Activated CD8-positive, alpha-beta T cell treated with anti-CD3 and anti-CD28 coated beads for 36 hours (primary cell): ENCODE measurements around the gene KRT33A. TPM values are rescaled to one million over a fixed set of nuclear protein-coding genes. Genes with fewer than 3 reads are reported as not detected.
A peak's percentile ranks its signal among the peaks of the same experiment; 100 is the strongest.

Experiments
- ATAC-seq: fragments of 200-7000 bp; cut with Tn5 transposase; one replicate; pipeline ENCODE4 v1.10.0; 2021; ENCODE audit warnings: mild to moderate bottlenecking, moderate library complexity
- CTCF ChIA-PET: fragments of 350-600 bp; sonication (Branson Sonifier 250); formaldehyde crosslinking; loops from one replicate; lab custom pipeline; 2021; ENCODE audit warnings: antibody characterized with exemption; lab: Charles Lee
- POLR2A ChIA-PET: fragments of 350-600 bp; sonication (Branson Sonifier 250); formaldehyde crosslinking; loops from one replicate; lab custom pipeline; 2021; ENCODE audit warnings: antibody characterized with exemption; lab: Charles Lee
- DNase-seq: peaks from one replicate; pipeline ENCODE4 v3.0.0-alpha.2; 2020
- H3K27ac Mint-ChIP-seq: one replicate; pipeline ENCODE4 v1.8.0; 2021; ENCODE audit warnings: mild to moderate bottlenecking, mixed read lengths
- H3K27me3 Mint-ChIP-seq: one replicate; pipeline ENCODE4 v1.8.0; 2021; ENCODE audit warnings: mixed read lengths
- H3K36me3 Mint-ChIP-seq: one replicate; pipeline ENCODE4 v1.8.0; 2021; ENCODE audit warnings: low read depth, mixed read lengths
- H3K4me1 Mint-ChIP-seq: one replicate; pipeline ENCODE4 v1.8.0; 2021; ENCODE audit warnings: low read depth, mixed read lengths
- H3K4me3 Mint-ChIP-seq: one replicate; pipeline ENCODE4 v1.8.0; 2021; ENCODE audit warnings: mild to moderate bottlenecking, moderate library complexity, mixed read lengths
- H3K9me3 Mint-ChIP-seq: one replicate; pipeline ENCODE4 v1.8.0; 2021; ENCODE audit warnings: mixed read lengths
- CTCF ChIP-seq: fragments of 200-600 bp; IDR thresholded peaks from one replicate; pipeline ENCODE4 v1.8.0; 2022; ENCODE audit warnings: antibody characterized with exemption, mild to moderate bottlenecking
- intact Hi-C: fragments of 100-400 bp; cut with micrococcal nuclease; formaldehyde crosslinking; loops from one replicate; pipeline ENCODE4 v1.10.0; 2022
- total RNA-seq, 2 experiments: library from RNA; stranded (reverse); gene quantifications; one replicate each; pipeline ENCODE4 v1.2.3, GENCODE V29; 2021

The KRT33A gene
- total RNA-seq, 2 experiments from 2014 or later = not detected

DNA sequence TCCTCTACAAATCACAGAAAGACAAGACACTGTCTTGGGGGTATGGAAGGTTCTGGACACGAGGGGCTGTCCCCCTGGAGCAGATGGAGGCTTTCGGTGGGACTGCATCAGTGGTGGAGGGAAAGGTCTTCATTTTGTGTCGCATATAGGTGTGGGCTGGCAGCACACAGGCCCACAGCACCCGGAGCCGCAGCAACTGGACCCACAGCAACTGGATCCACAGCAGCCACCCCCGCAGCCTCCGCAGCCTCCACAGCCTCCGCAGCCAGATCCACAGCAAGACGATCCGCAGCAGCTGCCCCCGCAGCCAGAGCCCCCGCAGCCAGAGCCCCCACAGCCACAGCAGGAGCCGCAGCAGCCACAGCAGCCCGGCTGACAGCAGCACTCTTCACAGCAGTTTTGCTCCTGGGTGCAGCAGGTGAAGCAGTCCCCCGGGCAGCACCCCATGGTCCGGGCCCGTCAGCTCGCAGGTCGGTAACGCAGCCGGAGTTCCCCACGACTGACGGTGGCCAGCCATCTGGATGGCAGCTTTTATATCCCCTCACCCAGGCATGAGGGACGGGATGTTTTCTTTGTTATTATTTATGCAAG, 35.3 kb downstream of the KRT33A start, which contains the start of gene KRTAP17-1:
Gene KRTAP17-1, minus strand, starts transcription at position 507 of the 591 bp plus-strand sequence. Its CDS starts 60 bp downstream, at position 447.
- H3K4me1 Mint-ChIP-seq = peaks cover 10% of the 10 kb centered on the region
- no peaks in the 10 kb centered on the region for H3K27me3 Mint-ChIP-seq
- peaks cover 9% of the 10 kb centered on the region for H3K9me3 Mint-ChIP-seq
- no peak for DNase-seq
- no peaks in the 10 kb centered on the region for H3K36me3 Mint-ChIP-seq
- CTCF ChIA-PET = interaction anchor here (0.9 to 3.1 kb wide), 3 partner anchors 7 to 21 kb away, joined by 3 to 21 read pairs (median 3); no protein-coding TSS in a partner anchor
- no peak for ATAC-seq
- H3K27ac Mint-ChIP-seq = no peak within 1 kb of the TSS
- no peak within 1 kb of the TSS for H3K4me3 Mint-ChIP-seq
- intact Hi-C loops = no loop called here
- no peak for TF ChIP-seq CTCF
- POLR2A ChIA-PET = no interaction called here

DNA sequence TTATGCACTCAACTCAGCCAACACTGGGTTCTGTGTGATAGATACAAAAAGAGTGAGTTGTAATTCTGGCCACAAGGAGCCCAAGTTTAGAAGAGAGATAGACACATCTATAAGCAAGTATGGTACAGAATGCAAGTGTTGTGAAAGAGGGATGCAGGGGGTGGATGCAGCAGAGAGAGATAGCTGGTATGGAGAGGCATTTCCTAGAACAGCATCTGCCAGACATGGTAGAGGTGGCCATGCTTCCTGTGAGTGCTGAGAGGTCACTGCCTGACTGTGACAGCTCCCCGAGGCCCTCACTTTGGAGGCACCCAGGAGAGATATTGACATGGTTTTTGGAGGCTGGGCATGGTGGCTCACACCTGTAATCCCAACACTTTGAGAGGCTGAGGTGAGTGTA, 39.5 kb downstream of the KRT33A start:
- no peaks in the 10 kb centered on the region for H3K9me3 Mint-ChIP-seq
- no peaks in the 10 kb centered on the region for H3K36me3 Mint-ChIP-seq
- ChIA-PET CTCF (no interaction called here), POLR2A (no interaction called here)
- intact Hi-C loops = no loop called here
- no peak for TF ChIP-seq CTCF
- no peak overlapping the region for H3K4me3 Mint-ChIP-seq
- peaks cover 47% of the 10 kb centered on the region for H3K4me1 Mint-ChIP-seq
- no peak overlapping the region for H3K27ac Mint-ChIP-seq
- no peaks in the 10 kb centered on the region for H3K27me3 Mint-ChIP-seq
- ATAC-seq = no peak
- DNase-seq = no peak

- DNase-seq (peak; percentile 60), ATAC-seq (peak; percentile 63)
- intact Hi-C loops = no loop called here
- no peaks in the 10 kb centered on the region for H3K9me3 Mint-ChIP-seq
- ChIA-PET POLR2A (interaction anchor here (0.6 to 1.1 kb wide), 2 partner anchors 9 to 32 kb away, joined by 3 read pairs; no protein-coding TSS in a partner anchor), CTCF (interaction anchor here (1.2 to 3.1 kb wide), 3 partner anchors 13 to 240 kb away, joined by 4 to 22 read pairs (median 7); no protein-coding TSS in a partner anchor)
- H3K27ac Mint-ChIP-seq = peak within 1 kb of the TSS; percentile 86
- peak within 1 kb of the TSS; percentile 54 for H3K4me3 Mint-ChIP-seq
- peaks cover 47% of the 10 kb centered on the region for H3K4me1 Mint-ChIP-seq
- H3K27me3 Mint-ChIP-seq = no peaks in the 10 kb centered on the region
- no peaks in the 10 kb centered on the region for H3K36me3 Mint-ChIP-seq
- TF ChIP-seq CTCF = no peak
Observed at GRCh38 chr17:41308918-41309359, 41.7 kb downstream of the KRT33A start, which contains the start of gene KRTAP16-1. Gene KRTAP16-1 (minus strand): TSS chr17:41309309. CDS start chr17:41309253, 56 bp downstream.

DNA sequence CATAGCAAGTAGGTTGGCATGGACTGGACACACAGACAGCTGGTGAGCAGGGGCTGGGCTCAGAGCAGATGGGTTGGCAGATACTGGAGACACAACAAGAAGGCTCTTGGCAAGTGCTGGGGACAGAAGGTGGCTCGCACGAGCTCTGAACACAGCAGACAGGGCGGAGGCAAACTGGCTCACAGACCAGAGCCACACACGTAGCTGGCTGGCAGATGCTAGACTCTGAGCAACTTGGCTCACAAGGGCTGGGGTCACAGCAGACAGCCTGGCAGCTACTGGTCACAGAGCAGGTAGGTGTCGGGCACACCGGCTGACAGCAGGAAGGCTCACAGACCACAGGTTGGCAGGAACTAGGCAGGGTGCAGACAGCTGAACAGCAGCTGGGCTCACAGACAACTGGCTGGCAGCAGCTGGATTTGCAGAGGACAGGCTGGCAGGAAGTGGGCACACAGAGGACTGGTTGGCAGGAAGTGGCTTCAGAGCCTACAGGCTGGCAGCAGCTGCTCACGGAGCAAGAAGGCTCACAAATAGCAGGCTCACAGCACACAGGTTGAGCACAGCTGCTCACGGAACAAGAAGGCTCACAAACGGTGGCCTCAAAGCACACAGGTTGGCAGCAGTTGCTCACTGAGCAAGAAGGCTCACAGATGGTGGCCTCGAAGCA, 42.2 kb downstream of the KRT33A start:
- intact Hi-C loops = no loop called here
- Mint-ChIP-seq H3K36me3 (no peaks in the 10 kb centered on the region), H3K4me3 (peak overlapping the region; percentile 54), H3K9me3 (no peaks in the 10 kb centered on the region), H3K4me1 (peaks cover 47% of the 10 kb centered on the region), H3K27me3 (no peaks in the 10 kb centered on the region), H3K27ac (peak overlapping the region; percentile 86)
- ChIA-PET POLR2A (interaction anchor here (0.6 to 1.1 kb wide), 2 partner anchors 10 to 33 kb away, joined by 3 read pairs; no protein-coding TSS in a partner anchor), CTCF (interaction anchor here (1.1 to 3.1 kb wide), 4 partner anchors 14 to 490 kb away, joined by 3 to 22 read pairs (median 6); no protein-coding TSS in a partner anchor)
- ATAC-seq (peak; percentile 79), DNase-seq (peak; percentile 73)
- no peak for TF ChIP-seq CTCF
